Activated CD4-positive, alpha-beta T cell treated with anti-CD3 and anti-CD28 coated beads for 24 hours (primary cell): Measurements from ENCODE around the gene IRF2BP2.

ENCODE experiments used
- DNase-seq, 2 donors: peaks; one replicate each; pipeline ENCODE4 v3.0.0-alpha.2; 2020; ENCODE audit warnings: low read depth in 2 of 2

The IRF2BP2 gene

GRCh38 chr1:234556245-234556943, 53.6 kb downstream of the IRF2BP2 start:
- DNase-seq: no peak

- DNase-seq: no peak
Observed at GRCh38 chr1:234555390-234556024, 54.5 kb downstream of the IRF2BP2 start.

GRCh38 chr1:234554698-234555311, 55.2 kb downstream of the IRF2BP2 start:
- no peak for DNase-seq
